ENCODE measurements around the gene LIN37. TPM values are rescaled to one million over a fixed set of nuclear protein-coding genes. Genes with fewer than 3 reads are reported as not detected.

The LIN37 gene
- total RNA-seq, 1 experiment from 2014 or later = 10.1 TPM

DNA sequence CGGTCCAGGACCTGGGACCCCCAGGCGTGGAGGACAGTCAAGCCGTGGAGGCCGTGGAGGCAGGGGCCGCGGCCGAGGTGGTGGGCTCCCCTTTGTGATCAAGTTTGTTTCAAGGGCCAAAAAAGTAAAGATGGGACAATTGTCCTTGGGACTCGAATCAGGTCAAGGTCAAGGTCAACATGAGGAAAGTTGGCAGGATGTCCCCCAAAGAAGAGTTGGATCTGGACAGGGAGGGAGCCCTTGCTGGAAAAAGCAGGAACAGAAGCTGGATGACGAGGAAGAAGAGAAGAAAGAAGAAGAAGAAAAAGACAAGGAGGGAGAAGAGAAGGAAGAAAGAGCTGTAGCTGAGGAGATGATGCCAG is 28.2 kb upstream of the LIN37 start (continued):
- TF ChIP-seq YY1 (IDR thresholded peaks at IDR 0.05; ENCODE audit: extremely low read depth, insufficient replicate concordance, low read depth, low read length) (no peak), CEBPB (IDR thresholded peaks at IDR 0.05; ENCODE audit: low read depth) (no peak), ELF1 (IDR thresholded peaks at IDR 0.05; ENCODE audit: borderline replicate concordance, low read depth) (no peak), EZH2 (IDR thresholded peaks at IDR 0.05) (no peak), JUND (IDR thresholded peaks at IDR 0.05) (no peak), ZFX (IDR thresholded peaks at IDR 0.05) (no peak), MAX (IDR thresholded peaks at IDR 0.05) (no peak)
- TF ChIP-seq, protein P1, sequence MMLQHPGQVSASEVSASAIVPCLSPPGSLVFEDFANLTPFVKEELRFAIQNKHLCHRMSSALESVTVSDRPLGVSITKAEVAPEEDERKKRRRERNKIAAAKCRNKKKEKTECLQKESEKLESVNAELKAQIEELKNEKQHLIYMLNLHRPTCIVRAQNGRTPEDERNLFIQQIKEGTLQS (IDR thresholded peaks at IDR 0.05) = no peak

GRCh38 chr19:35720648-35721047 is 27.7 kb upstream of the LIN37 start:
- Histone ChIP-seq H3K4me3 (replicated peaks in 1 of 2; ENCODE audit: low read depth in 1 of 2, low read length in 2 of 2) (no peak overlapping the region), H3K27me3 (ENCODE audit: insufficient read depth, low read length) (no peaks in the 10 kb centered on the region), H3K9ac (ENCODE audit: low read length) (no peak overlapping the region), H3K4me1 (ENCODE audit: control insufficient read depth in 1 of 2, insufficient read depth in 2 of 2, low read length in 2 of 2) (peaks cover 13 to 23% of the 10 kb centered on the region in 2 experiments), H4K20me1 (ENCODE audit: insufficient read depth) (no peaks in the 10 kb centered on the region), H3K9me2 (ENCODE audit: insufficient read depth) (no peaks in the 10 kb centered on the region), H3K9me3 (ENCODE audit: control insufficient read depth in 1 of 2, insufficient read depth in 1 of 2, low read depth in 1 of 2, low read length in 2 of 2) (no peaks in the 10 kb centered on the region), H3K79me2 (ENCODE audit: insufficient read depth, low read length) (peaks cover 37% of the 10 kb centered on the region), H2AFZ (ENCODE audit: low read depth, low read length, poor library complexity, severe bottlenecking) (no peak overlapping the region), H3K27ac (ENCODE audit: low read depth, low read length) (no peak overlapping the region), H3K4me2 (ENCODE audit: low read length) (no peak overlapping the region), H3K36me3 (ENCODE audit: control insufficient read depth in 1 of 2, insufficient read depth in 2 of 2, low read length in 2 of 2) (peaks cover 42 to 44% of the 10 kb centered on the region in 2 experiments; a peak in 3 of 4 replicates)
- ChIA-PET CTCF (no interaction called here), POLR2A (interaction anchor here (1.7 kb wide), 1 partner anchor 28 kb away, joined by 3 read pairs; the partner anchor contains the start of gene LIN37), RAD21 (ENCODE audit: low non-redundant PET in 1 of 2, low total read pairs in 2 of 2, uncharacterized antibody in 2 of 2, unreplicated experiment in 2 of 2) (no interaction called here)
- intact Hi-C loops (cut with micrococcal nuclease) = no loop called here
- DNase-seq (ENCODE audit: low read depth, low spot score) (no peak), ATAC-seq (no peak)
- BruUV-seq (replicated peaks) = no TSS peak
- TF ChIP-seq SRF (IDR thresholded peaks at IDR 0.05; ENCODE audit: low read depth) = no peak
- no peak for TF ChIP-seq CEBPB (IDR thresholded peaks at IDR 0.05; ENCODE audit: low read depth)
- no peak for TF ChIP-seq FOSL1 (IDR thresholded peaks at IDR 0.05; ENCODE audit: low read depth)
- no peak for TF ChIP-seq CTCF (IDR thresholded peaks at IDR 0.05 in 2 of 3, conservative IDR thresholded peaks at IDR 0.05 in 1 of 3; ENCODE audit: borderline replicate concordance in 1 of 3, insufficient read depth in 1 of 3, low read depth in 2 of 3, low read length in 2 of 3)
- TF ChIP-seq POLR2AphosphoS5 (IDR thresholded peaks at IDR 0.05; ENCODE audit: low read depth, low read length) = no peak
- no peak for TF ChIP-seq SP1 (IDR thresholded peaks at IDR 0.05; ENCODE audit: low read depth)
- no peak for TF ChIP-seq EZH2phosphoT487 (IDR thresholded peaks at IDR 0.05; ENCODE audit: borderline replicate concordance)
- TF ChIP-seq EGR1 (IDR thresholded peaks at IDR 0.05; ENCODE audit: low read depth) = no peak
- no peak for TF ChIP-seq EZH2 (IDR thresholded peaks at IDR 0.05)
- TF ChIP-seq ZFX (IDR thresholded peaks at IDR 0.05) = no peak
- TF ChIP-seq ZNF274 (IDR thresholded peaks at IDR 0.05; ENCODE audit: low read depth, low read length) = no peak
- TF ChIP-seq YY1 (IDR thresholded peaks at IDR 0.05; ENCODE audit: extremely low read depth, insufficient replicate concordance, low read depth, low read length) = no peak
- TF ChIP-seq RAD21 (IDR thresholded peaks at IDR 0.05; ENCODE audit: low read depth) = no peak
- no peak for TF ChIP-seq POLR2A (IDR thresholded peaks at IDR 0.05; ENCODE audit: borderline replicate concordance, extremely low read depth, insufficient read depth, insufficient read length)
- TF ChIP-seq, protein P2, sequence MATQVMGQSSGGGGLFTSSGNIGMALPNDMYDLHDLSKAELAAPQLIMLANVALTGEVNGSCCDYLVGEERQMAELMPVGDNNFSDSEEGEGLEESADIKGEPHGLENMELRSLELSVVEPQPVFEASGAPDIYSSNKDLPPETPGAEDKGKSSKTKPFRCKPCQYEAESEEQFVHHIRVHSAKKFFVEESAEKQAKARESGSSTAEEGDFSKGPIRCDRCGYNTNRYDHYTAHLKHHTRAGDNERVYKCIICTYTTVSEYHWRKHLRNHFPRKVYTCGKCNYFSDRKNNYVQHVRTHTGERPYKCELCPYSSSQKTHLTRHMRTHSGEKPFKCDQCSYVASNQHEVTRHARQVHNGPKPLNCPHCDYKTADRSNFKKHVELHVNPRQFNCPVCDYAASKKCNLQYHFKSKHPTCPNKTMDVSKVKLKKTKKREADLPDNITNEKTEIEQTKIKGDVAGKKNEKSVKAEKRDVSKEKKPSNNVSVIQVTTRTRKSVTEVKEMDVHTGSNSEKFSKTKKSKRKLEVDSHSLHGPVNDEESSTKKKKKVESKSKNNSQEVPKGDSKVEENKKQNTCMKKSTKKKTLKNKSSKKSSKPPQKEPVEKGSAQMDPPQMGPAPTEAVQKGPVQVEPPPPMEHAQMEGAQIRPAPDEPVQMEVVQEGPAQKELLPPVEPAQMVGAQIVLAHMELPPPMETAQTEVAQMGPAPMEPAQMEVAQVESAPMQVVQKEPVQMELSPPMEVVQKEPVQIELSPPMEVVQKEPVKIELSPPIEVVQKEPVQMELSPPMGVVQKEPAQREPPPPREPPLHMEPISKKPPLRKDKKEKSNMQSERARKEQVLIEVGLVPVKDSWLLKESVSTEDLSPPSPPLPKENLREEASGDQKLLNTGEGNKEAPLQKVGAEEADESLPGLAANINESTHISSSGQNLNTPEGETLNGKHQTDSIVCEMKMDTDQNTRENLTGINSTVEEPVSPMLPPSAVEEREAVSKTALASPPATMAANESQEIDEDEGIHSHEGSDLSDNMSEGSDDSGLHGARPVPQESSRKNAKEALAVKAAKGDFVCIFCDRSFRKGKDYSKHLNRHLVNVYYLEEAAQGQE (IDR thresholded peaks at IDR 0.05; ENCODE audit: low read depth) = no peak

Data from HCT116 (cell line).